Right lobe of liver (tissue), 6 donors: Measurements from ENCODE around the gene MED12L. TPM values are rescaled to one million over a fixed set of nuclear protein-coding genes. Genes with fewer than 3 reads are reported as not detected.
A peak's percentile ranks its signal among the peaks of the same experiment; 100 is the strongest.

Experiments used
- ATAC-seq, 4 donors: fragments of 200-7000 bp; cut with Tn5 transposase; one replicate each; pipeline ENCODE4 v1.9.1; 2020; ENCODE audit warnings: mild to moderate bottlenecking in 4 of 4, moderate library complexity in 4 of 4
- DNase-seq, 3 donors: peaks; one replicate each; pipeline ENCODE4 v3.0.0-alpha.2; 2020
- H3K27ac ChIP-seq, 3 donors: fragments of 200-600 bp; one replicate each; pipeline ENCODE4 v1.8.0; 2022
- H3K27me3 ChIP-seq, 2 donors: fragments of 200-600 bp; one replicate each; pipeline ENCODE4 v1.8.0; 2022
- H3K36me3 ChIP-seq, 4 donors: fragments of 200-600 bp; sonication (generic) in 1 of 4; one replicate each; pipeline versions ENCODE4 v1.5.1 to v1.8.0; 2017 to 2022; ENCODE audit warnings: control low read depth in 1 of 4
- H3K4me1 ChIP-seq, 4 donors: fragments of 200-600 bp; sonication (generic) in 1 of 4; one replicate each; pipeline versions ENCODE4 v1.5.1 to v1.8.0; 2017 to 2022; ENCODE audit warnings: control low read depth in 1 of 4
- H3K4me3 ChIP-seq, 3 donors: fragments of 200-600 bp; one replicate each; pipeline ENCODE4 v1.8.0; 2022
- H3K9me3 ChIP-seq, 4 donors: fragments of 200-600 bp; sonication (generic) in 1 of 4; one replicate each; pipeline versions ENCODE4 v1.5.1 to v1.8.0; 2017 to 2022; ENCODE audit warnings: control low read depth in 1 of 4
- CTCF ChIP-seq, 4 donors: fragments of 200-600 bp in 3 of 4; fragments of 450-650 bp in 1 of 4; IDR thresholded peaks; one replicate each; pipeline versions ENCODE4 v1.5.1 to v1.8.0; 2016 to 2022; ENCODE audit warnings: antibody characterized with exemption in 4 of 4, mild to moderate bottlenecking in 2 of 4
- POLR2A ChIP-seq: fragments of 450-650 bp; IDR thresholded peaks from one replicate; pipeline ENCODE4 v1.6.1; 2017; ENCODE audit warnings: antibody characterized with exemption, mild to moderate bottlenecking
- WGBS: methylation state at CpG from one replicate; pipeline ENCODE4 v1.1.6; 2018; ENCODE audit warnings: low coverage, low lambda C conversion rate; ENCODE audit not compliant: insufficient coverage; ENCODE audit errors: missing lambda C conversion rate; 5-methylcytosine and 5-hydroxymethylcytosine counted together
- intact Hi-C, 2 donors: fragments of 100-400 bp; cut with DNase I; formaldehyde crosslinking; loops; one replicate each; pipeline versions ENCODE4 v1.11.2 to v1.14.1; 2022
- total RNA-seq, 6 experiments: library from RNA; depleted of rRNA in 2 of 6; stranded (reverse); fragments of >200 nt in 2 of 6; fragmentation: NEBNext Ultra II Directional in 3 of 6; extraction: Animal tissue kit (Norgen Biotek cat#: 25700) in 3 of 6; gene quantifications; one replicate each; pipeline versions ENCODE4 v1.1.0 to v1.2.4, GENCODE V29; 2016 to 2023
- donor health status: DM: no; HTN: yes; CAD: no.
- donor health status: DM: no; HTN: no; CAD: no.
- donor health status: DM: no; HTN: no; CAD: no.
- donor health status: DM: no; HTN: yes; CAD: no.
- donor health status: DM: no; HTN: yes; CAD: no.

Gene MED12L
- total RNA-seq, 6 experiments from 2014 or later, result 0.04 to 0.64 (median 0.40) TPM

GRCh38 chr3:151174351-151174750, 88.9 kb downstream of the MED12L start:
- no peaks in the 10 kb centered on the region for H3K9me3 ChIP-seq
- intact Hi-C loops, result loop anchor here in 1 of 2 donors (5.0 kb wide), 1 partner anchor 103 kb away; the partner anchor contains the start of gene P2RY14
- H3K27me3 ChIP-seq, result no peaks in the 10 kb centered on the region
- H3K4me1 ChIP-seq, result peaks cover 0 to 12% (median 0%) of the 10 kb centered on the region in 4 donors
- H3K36me3 ChIP-seq, result no peaks in the 10 kb centered on the region
- ATAC-seq (no peak), DNase-seq (no peak)
- H3K27ac ChIP-seq, result no peak overlapping the region
- no peak for TF ChIP-seq CTCF (IDR thresholded peaks at IDR 0.05)
- TF ChIP-seq POLR2A, result no peak
- no peak overlapping the region for H3K4me3 ChIP-seq
- WGBS, result 37% methylated on average over 2 of the region's 2 CpGs

- intact Hi-C loops, result no loop called here
- Histone ChIP-seq H3K9me3 (no peaks in the 10 kb centered on the region), H3K4me3 (no peak overlapping the region), H3K36me3 (no peaks in the 10 kb centered on the region), H3K4me1 (peaks cover 0 to 12% (median 0%) of the 10 kb centered on the region in 4 donors), H3K27me3 (no peaks in the 10 kb centered on the region), H3K27ac (no peak overlapping the region)
- DNase-seq (no peak), ATAC-seq (no peak)
- 39% methylated on average over 2 of the region's 2 CpGs for WGBS
- TF ChIP-seq POLR2A, result no peak
Observed at GRCh38 chr3:151175952-151176351, 90.5 kb downstream of the MED12L start.

GRCh38 chr3:151178208-151178845, 92.9 kb downstream of the MED12L start:
- peaks cover 0 to 12% (median 0%) of the 10 kb centered on the region in 4 donors for H3K4me1 ChIP-seq

GRCh38 chr3:151182349-151183079, 97.0 kb downstream of the MED12L start:
- Histone ChIP-seq H3K36me3 (no peaks in the 10 kb centered on the region), H3K27ac (no peak overlapping the region), H3K4me1 (no peaks in the 10 kb centered on the region), H3K9me3 (no peaks in the 10 kb centered on the region), H3K27me3 (no peaks in the 10 kb centered on the region), H3K4me3 (no peak overlapping the region)
- intact Hi-C loops, result no loop called here
- DNase-seq (no peak), ATAC-seq (no peak)
- WGBS, result 69% methylated on average over 5 of the region's 5 CpGs
- TF ChIP-seq POLR2A (no peak), CTCF (IDR thresholded peaks at IDR 0.05) (no peak)

More at GRCh38 chr3:151178208-151178845, 92.9 kb downstream of the MED12L start:
- H3K27ac ChIP-seq, result no peak overlapping the region
- intact Hi-C loops, result no loop called here
- TF ChIP-seq POLR2A (no peak), CTCF (IDR thresholded peaks at IDR 0.05) (no peak)
- no peaks in the 10 kb centered on the region for H3K9me3 ChIP-seq
- DNase-seq (no peak), ATAC-seq (peak in 2 of 4 donors; percentile 27 to 47)
- 100% methylated on average over 1 of the region's 2 CpGs for WGBS
- no peak overlapping the region for H3K4me3 ChIP-seq
- no peaks in the 10 kb centered on the region for H3K27me3 ChIP-seq
- no peaks in the 10 kb centered on the region for H3K36me3 ChIP-seq

GRCh38 chr3:151183265-151183671, 97.8 kb downstream of the MED12L start:
- no peak overlapping the region for H3K27ac ChIP-seq
- ATAC-seq (peak in 3 of 4 donors; percentile 30 to 51 (median 32)), DNase-seq (no peak)
- no peak for TF ChIP-seq POLR2A
- TF ChIP-seq CTCF (IDR thresholded peaks at IDR 0.05), result no peak
- H3K4me1 ChIP-seq, result no peaks in the 10 kb centered on the region
- no peaks in the 10 kb centered on the region for H3K9me3 ChIP-seq
- no peak overlapping the region for H3K4me3 ChIP-seq
- WGBS, result 41% methylated on average over 5 of the region's 5 CpGs
- H3K27me3 ChIP-seq, result no peaks in the 10 kb centered on the region
- intact Hi-C loops, result no loop called here
- no peaks in the 10 kb centered on the region for H3K36me3 ChIP-seq
